Kidney (tissue), 14 donors: ENCODE measurements around the gene IPO4. TPM values are rescaled to one million over a fixed set of nuclear protein-coding genes. Genes with fewer than 3 reads are reported as not detected.

Experiments used
- DNase-seq, 5 donors: peaks; one replicate each; pipeline ENCODE4 v3.0.0-alpha.2; 2013 to 2020
- FAIRE-seq: peaks from 2 replicates; lab custom pipeline; 2012; peaks lifted over from hg19 to GRCh38; lab: Jason Lieb, UNC
- H3K27ac ChIP-seq, 2 donors: one replicate each; pipeline ENCODE4 v1.7.0; 2013; ENCODE audit warnings: low read depth in 2 of 2, low read length in 2 of 2, inconsistent platforms in 1 of 2
- H3K27me3 ChIP-seq: one replicate; pipeline ENCODE4 v1.7.1; 2013; ENCODE audit warnings: low read length, inconsistent platforms; ENCODE audit not compliant: control insufficient read depth, insufficient read depth
- H3K36me3 ChIP-seq, 3 donors: one replicate each; pipeline versions ENCODE4 v1.7.0 to v1.7.1; 2013; ENCODE audit warnings: low read length in 3 of 3, control low read depth in 1 of 3, inconsistent platforms in 1 of 3; ENCODE audit not compliant: insufficient read depth in 3 of 3, control insufficient read depth in 2 of 3
- H3K4me1 ChIP-seq, 3 donors: one replicate each; pipeline versions ENCODE4 v1.7.0 to v1.7.1; 2013; ENCODE audit warnings: low read length in 3 of 3, inconsistent platforms in 1 of 3, low read depth in 1 of 3; ENCODE audit not compliant: control insufficient read depth in 2 of 3, insufficient read depth in 2 of 3
- H3K4me3 ChIP-seq, 3 donors: one replicate each; pipeline versions ENCODE4 v1.7.0 to v1.8.1; 2013; ENCODE audit warnings: low read length in 3 of 3, control low read depth in 1 of 3, inconsistent platforms in 1 of 3
- H3K9ac ChIP-seq, 3 donors: one replicate each; pipeline versions ENCODE4 v1.7.0 to v1.7.1; 2013; ENCODE audit warnings: low read length in 3 of 3, control low read depth in 1 of 3, inconsistent platforms in 1 of 3
- H3K9me3 ChIP-seq, 3 donors: one replicate each; pipeline versions ENCODE4 v1.7.0 to v1.7.1; 2013; ENCODE audit warnings: low read length in 3 of 3, control low read depth in 1 of 3, inconsistent platforms in 1 of 3; ENCODE audit not compliant: control insufficient read depth in 2 of 3, insufficient read depth in 1 of 3
- CTCF ChIP-seq: IDR thresholded peaks from 3 replicates; pipeline ENCODE4 v1.5.1; 2012; ENCODE audit warnings: mild to moderate bottlenecking, moderate library complexity, borderline replicate concordance; ENCODE audit not compliant: insufficient read depth; ENCODE audit errors: extremely low read depth
- intact Hi-C: fragments of 100-400 bp; cut with DNase I; formaldehyde crosslinking; loops from one replicate; pipeline ENCODE4 v1.11.1; 2022
- polyA plus RNA-seq: library from polyadenylated mRNA; stranded (reverse); fragments of 350-450 nt; fragmentation: Illumina TruSeq; extraction: RNeasy Lipid Tissue Mini Kit (QIAGEN cat#74804); gene quantifications from one replicate; pipeline ENCODE4 v1.2.3, GENCODE V29; 2014; ENCODE audit warnings: low read depth, low replicate concordance; ENCODE audit not compliant: insufficient read depth
- total RNA-seq: library from RNA; stranded (reverse); fragmentation: NEBNext Ultra II Directional; extraction: Animal tissue kit (Norgen Biotek cat#: 25700); gene quantifications from one replicate; pipeline ENCODE4 v1.2.1, GENCODE V29; 2021
- donor health status: control.
- donor health status: control.
- donor health status: control.
- donor health status: control.
- donor health status: control.
- donor health status: DM: yes; HTN: yes; CAD: no.
- donor health status: Normal renal cell carcinoma (clear cell type).

The IPO4 gene
- total and polyA plus RNA-seq, 2 donors from 2014 or later, result 22.2 to 49.5 TPM

- H3K27ac ChIP-seq, result no peak overlapping the region
- no peak for TF ChIP-seq CTCF
- H3K9ac ChIP-seq, result no peak overlapping the region
- intact Hi-C loops, result no loop called here
- H3K27me3 ChIP-seq, result no peaks in the 10 kb centered on the region
- peaks cover 0 to 4% (median 3%) of the 10 kb centered on the region in 3 donors for H3K36me3 ChIP-seq
- no peak overlapping the region for H3K4me3 ChIP-seq
- DNase-seq (no peak), FAIRE-seq (no peak)
- H3K9me3 ChIP-seq, result no peaks in the 10 kb centered on the region
- peaks cover 0 to 13% (median 11%) of the 10 kb centered on the region in 3 donors for H3K4me1 ChIP-seq
Measured at GRCh38 chr14:24198814-24199524, 10.4 kb upstream of the IPO4 start.

GRCh38 chr14:24197056-24197450, 8.4 kb upstream of the IPO4 start:
- TF ChIP-seq CTCF, result no peak
- Histone ChIP-seq H3K27me3 (no peaks in the 10 kb centered on the region), H3K9ac (no peak overlapping the region), H3K4me1 (peaks cover 0 to 13% (median 11%) of the 10 kb centered on the region in 3 donors), H3K36me3 (peaks cover 0 to 10% (median 8%) of the 10 kb centered on the region in 3 donors), H3K4me3 (no peak overlapping the region), H3K9me3 (no peaks in the 10 kb centered on the region), H3K27ac (no peak overlapping the region)
- FAIRE-seq, result no peak
- intact Hi-C loops, result no loop called here
- DNase-seq, result no peak

- no peak for TF ChIP-seq CTCF
- DNase-seq (peak in 3 of 5 donors; percentile 16 to 64 (median 55)), FAIRE-seq (no peak)
- peaks cover 0 to 17% (median 10%) of the 10 kb centered on the region in 3 donors for H3K36me3 ChIP-seq
- peak overlapping the region; percentile 79 to 98 (median 95) for H3K9ac ChIP-seq
- H3K27me3 ChIP-seq, result no peaks in the 10 kb centered on the region
- H3K27ac ChIP-seq, result peak overlapping the region; percentile 94 to 99
- no peaks in the 10 kb centered on the region for H3K9me3 ChIP-seq
- peak overlapping the region; percentile 74 to 88 (median 78) for H3K4me3 ChIP-seq
- peaks cover 0 to 13% (median 11%) of the 10 kb centered on the region in 3 donors for H3K4me1 ChIP-seq
- intact Hi-C loops, result no loop called here
Measured at GRCh38 chr14:24196071-24197055, 7.7 kb upstream of the IPO4 start.
